ENCODE measurements around the gene ERMARD.

Gene ERMARD

GRCh38 chr6:169787797-169788196, 36.4 kb downstream of the ERMARD start:
- TF ChIP-seq POLR2A (IDR thresholded peaks at IDR 0.05; ENCODE audit: extremely low read depth, insufficient read length) = no peak
- TF ChIP-seq MYC (IDR thresholded peaks at IDR 0.05; ENCODE audit: low read depth, low read length) = no peak
- no peak for TF ChIP-seq MAX (IDR thresholded peaks at IDR 0.05; ENCODE audit: low read depth, low read length)
- no peak for TF ChIP-seq CTCF (IDR thresholded peaks at IDR 0.05; ENCODE audit: low read depth, low read length)
- H3K4me3 ChIP-seq (ENCODE audit: low read depth, low read length) = no peak overlapping the region
- no peak for DNase-seq (ENCODE audit: low read depth)

- DNase-seq (ENCODE audit: low read depth) = no peak
- TF ChIP-seq MYC (IDR thresholded peaks at IDR 0.05; ENCODE audit: low read depth, low read length) = no peak
- TF ChIP-seq POLR2A (IDR thresholded peaks at IDR 0.05; ENCODE audit: extremely low read depth, insufficient read length) = no peak
- no peak for TF ChIP-seq MAX (IDR thresholded peaks at IDR 0.05; ENCODE audit: low read depth, low read length)
- no peak for TF ChIP-seq CTCF (IDR thresholded peaks at IDR 0.05; ENCODE audit: low read depth, low read length)
- H3K4me3 ChIP-seq (ENCODE audit: low read depth, low read length) = no peak overlapping the region
Observed at GRCh38 chr6:169788809-169789145, 37.4 kb downstream of the ERMARD start.

- TF ChIP-seq MYC (IDR thresholded peaks at IDR 0.05; ENCODE audit: low read depth, low read length) (no peak), CTCF (IDR thresholded peaks at IDR 0.05; ENCODE audit: low read depth, low read length) (no peak), MAX (IDR thresholded peaks at IDR 0.05; ENCODE audit: low read depth, low read length) (no peak), POLR2A (IDR thresholded peaks at IDR 0.05; ENCODE audit: extremely low read depth, insufficient read length) (no peak)
- peak overlapping the region; percentile 40 for H3K4me3 ChIP-seq (ENCODE audit: low read depth, low read length)
- no peak for DNase-seq (ENCODE audit: low read depth)
Observed at GRCh38 chr6:169789146-169789943, 37.9 kb downstream of the ERMARD start.

GRCh38 chr6:169789944-169790927, 38.8 kb downstream of the ERMARD start:
- H3K4me3 ChIP-seq (ENCODE audit: low read depth, low read length) = peak overlapping the region; percentile 40
- TF ChIP-seq MYC (IDR thresholded peaks at IDR 0.05; ENCODE audit: low read depth, low read length) (peak; percentile 46; the same call in 1 of the 2 replicates), CTCF (IDR thresholded peaks at IDR 0.05; ENCODE audit: low read depth, low read length) (peak; percentile 98), MAX (IDR thresholded peaks at IDR 0.05; ENCODE audit: low read depth, low read length) (0 out of 2 replicates have a peak, but pooled peaks have one; percentile 47), POLR2A (IDR thresholded peaks at IDR 0.05; ENCODE audit: extremely low read depth, insufficient read length) (no peak)
- peak; percentile 76 for DNase-seq (ENCODE audit: low read depth)

- DNase-seq (ENCODE audit: low read depth) = no peak
- TF ChIP-seq MYC (IDR thresholded peaks at IDR 0.05; ENCODE audit: low read depth, low read length) (no peak), CTCF (IDR thresholded peaks at IDR 0.05; ENCODE audit: low read depth, low read length) (no peak), MAX (IDR thresholded peaks at IDR 0.05; ENCODE audit: low read depth, low read length) (no peak), POLR2A (IDR thresholded peaks at IDR 0.05; ENCODE audit: extremely low read depth, insufficient read length) (no peak)
- no peak overlapping the region for H3K4me3 ChIP-seq (ENCODE audit: low read depth, low read length)
Observed at GRCh38 chr6:169791721-169792131, 40.3 kb downstream of the ERMARD start.

All from NB4 (cell line).